MCF 10A (cell line): ENCODE measurements around the gene DCUN1D2. TPM values are rescaled to one million over a fixed set of nuclear protein-coding genes. Genes with fewer than 3 reads are reported as not detected.

ENCODE experiments used
- BruUV-seq: library from RNA; stranded (reverse); fragments of 400-500 nt; replicated peaks from 2 replicates; lab custom pipeline; 2021; lab: Mats Ljungman, UMichigan
- CTCF ChIA-PET: fragments of 300-600 bp; sonication (Branson Sonifier 250); formaldehyde crosslinking; extraction: SDS; loops from one replicate; lab custom pipeline; 2021; ENCODE audit warnings: antibody characterized with exemption, inconsistent platforms; lab: Yijun Ruan, JAX
- POLR2A ChIA-PET: fragments of 300-600, 350-650 bp; sonication (Branson Sonifier 250); formaldehyde crosslinking; extraction: SDS; loops from one replicate; lab custom pipeline; 2020; ENCODE audit warnings: antibody characterized with exemption, inconsistent platforms; lab: Yijun Ruan, JAX
- DNase-seq: peaks from one replicate; pipeline ENCODE4 v3.0.0-alpha.2; 2018; ENCODE audit not compliant: unreplicated experiment
- H3K27ac Mint-ChIP-seq: one replicate; pipeline ENCODE4 v1.8.0; 2022; ENCODE audit warnings: mild to moderate bottlenecking, low read depth, mixed read lengths; ENCODE audit not compliant: unreplicated experiment
- H3K27me3 Mint-ChIP-seq: one replicate; pipeline ENCODE4 v1.8.0; 2022; ENCODE audit warnings: mixed read lengths; ENCODE audit not compliant: insufficient read depth, unreplicated experiment
- H3K36me3 Mint-ChIP-seq: one replicate; pipeline ENCODE4 v1.8.0; 2022; ENCODE audit warnings: mild to moderate bottlenecking, moderate library complexity, mixed read lengths; ENCODE audit not compliant: insufficient read depth, unreplicated experiment
- H3K4me1 Mint-ChIP-seq: one replicate; pipeline ENCODE4 v1.8.0; 2022; ENCODE audit warnings: mixed read lengths; ENCODE audit not compliant: insufficient read depth, unreplicated experiment
- H3K4me3 Mint-ChIP-seq: one replicate; pipeline ENCODE4 v1.8.0; 2022; ENCODE audit warnings: mild to moderate bottlenecking, moderate library complexity, mixed read lengths; ENCODE audit not compliant: unreplicated experiment
- H3K9me3 Mint-ChIP-seq: one replicate; pipeline ENCODE4 v1.8.0; 2022; ENCODE audit warnings: mixed read lengths; ENCODE audit not compliant: unreplicated experiment
- CTCF ChIP-seq: fragments of 200-600 bp; IDR thresholded peaks from one replicate; pipeline ENCODE4 v1.8.0; 2022; ENCODE audit warnings: antibody characterized with exemption, mild to moderate bottlenecking; ENCODE audit not compliant: unreplicated experiment
- intact Hi-C: fragments of 100-400 bp; cut with micrococcal nuclease; formaldehyde crosslinking; loops from 2 replicates; pipeline ENCODE4 v1.14.1; 2022
- total RNA-seq: library from RNA; stranded (reverse); gene quantifications from 2 replicates; pipeline ENCODE4 v1.2.3, GENCODE V29; 2022

The DCUN1D2 gene
- total RNA-seq, 1 experiment from 2014 or later: 20.4 TPM

GRCh38 chr13:113499936-113500335 is 9.4 kb upstream of the DCUN1D2 start:
- peaks cover 93% of the 10 kb centered on the region for H3K36me3 Mint-ChIP-seq
- no peaks in the 10 kb centered on the region for H3K27me3 Mint-ChIP-seq
- TF ChIP-seq CTCF: no peak
- no TSS peak for BruUV-seq
- DNase-seq: no peak
- ChIA-PET CTCF (no interaction called here), POLR2A (no interaction called here)
- H3K9me3 Mint-ChIP-seq: no peaks in the 10 kb centered on the region
- peaks cover 9% of the 10 kb centered on the region for H3K4me1 Mint-ChIP-seq
- H3K27ac Mint-ChIP-seq: no peak overlapping the region
- H3K4me3 Mint-ChIP-seq: no peak overlapping the region
- intact Hi-C loops: no loop called here

- BruUV-seq: no TSS peak
- intact Hi-C loops: no loop called here
- no peak overlapping the region for H3K27ac Mint-ChIP-seq
- no peak overlapping the region for H3K4me3 Mint-ChIP-seq
- no peaks in the 10 kb centered on the region for H3K9me3 Mint-ChIP-seq
- ChIA-PET CTCF (no interaction called here), POLR2A (no interaction called here)
- H3K27me3 Mint-ChIP-seq: no peaks in the 10 kb centered on the region
- peaks cover 93% of the 10 kb centered on the region for H3K36me3 Mint-ChIP-seq
- DNase-seq: no peak
- H3K4me1 Mint-ChIP-seq: peaks cover 16% of the 10 kb centered on the region
- no peak for TF ChIP-seq CTCF
These were observed 8.4 kb upstream of the DCUN1D2 start for GRCh38 chr13:113498905-113499304.

- ChIA-PET POLR2A (no interaction called here), CTCF (interaction anchor here (0.6 kb wide), 2 partner anchors 44 to 248 kb away, joined by 4 read pairs; no protein-coding TSS in a partner anchor)
- no peak overlapping the region for H3K27ac Mint-ChIP-seq
- peaks cover 83% of the 10 kb centered on the region for H3K36me3 Mint-ChIP-seq
- H3K4me3 Mint-ChIP-seq: no peak overlapping the region
- intact Hi-C loops: no loop called here
- TF ChIP-seq CTCF: no peak
- no peak for DNase-seq
- H3K27me3 Mint-ChIP-seq: no peaks in the 10 kb centered on the region
- H3K4me1 Mint-ChIP-seq: peaks cover 22% of the 10 kb centered on the region
- no peaks in the 10 kb centered on the region for H3K9me3 Mint-ChIP-seq
- BruUV-seq: no TSS peak
These were observed 6.7 kb upstream of the DCUN1D2 start for GRCh38 chr13:113497217-113497616.

GRCh38 chr13:113495494-113496210 is 5.1 kb upstream of the DCUN1D2 start:
- Mint-ChIP-seq H3K27me3 (no peaks in the 10 kb centered on the region), H3K4me3 (peak overlapping the region; percentile 58), H3K9me3 (no peaks in the 10 kb centered on the region), H3K4me1 (peaks cover 22% of the 10 kb centered on the region), H3K27ac (peak overlapping the region; percentile 90), H3K36me3 (peaks cover 68% of the 10 kb centered on the region)
- intact Hi-C loops: no loop called here
- ChIA-PET POLR2A (interaction anchor here (0.5 kb wide), 1 partner anchor 58 kb away, joined by 4 read pairs; no protein-coding TSS in a partner anchor), CTCF (interaction anchor here (0.6 to 0.7 kb wide), 3 partner anchors 15 to 171 kb away, joined by 3 to 4 read pairs (median 3); partner anchors contain the start of gene GRK1)
- no TSS peak for BruUV-seq
- no peak for TF ChIP-seq CTCF
- DNase-seq: no peak
